Heart left ventricle (tissue), 13 donors: ENCODE data around the gene SSBP2.

Experiments
- POLR2A ChIP-seq, 2 donors: fragments of 450-650 bp; IDR thresholded peaks; one replicate each; pipeline ENCODE4 v1.6.1; 2017; ENCODE audit warnings: antibody characterized with exemption in 2 of 2, mild to moderate bottlenecking in 2 of 2, moderate library complexity in 2 of 2
- TF ChIP-seq, protein P1 (sequence below), 12 donors: fragments of 200-600 bp; sonication (generic) in 4 of 12; IDR thresholded peaks; one replicate each; pipeline versions ENCODE4 v1.5.0 to v1.8.0; 2018 to 2022; ENCODE audit warnings: antibody characterized with exemption in 12 of 12, mild to moderate bottlenecking in 5 of 12
- donor health status: ischemic (EF 13 %, LVEDD 7.1; RV severe dilation, severe dysfunction).
- donor health status: DM: no; HTN: yes; CAD: no.
- donor health status: DM: no; HTN: no; CAD: no.
- donor health status: ischemic (EF 25% LVEDD 6.9; RV normal size, moderate dysfunction).
- donor health status: ischemic (EF 25% LVEDD 5.7; RV mildly dilated, moderate dysfunction).
- donor health status: ischemic (EF 35%, LVEDD 5.7; RV mildly dilated, moderate dysfunction).
- donor health status: nonischemic (EF 11% LVEDD 7.7; RV severe dilation, severe dysfunction).
- donor health status: DM: yes; HTN: yes; CAD: no.
- donor health status: PGD.
- donor health status: ischemic (EF 29% LVEDD 5.4; RV normal size, mild dysfunction).
- donor health status: nonischemic (EF 23%, LVEDD 6.1; RV moderate dilation, normal function).

- TF ChIP-seq POLR2A (IDR thresholded peaks at IDR 0.05), result no peak
- TF ChIP-seq, protein P1, sequence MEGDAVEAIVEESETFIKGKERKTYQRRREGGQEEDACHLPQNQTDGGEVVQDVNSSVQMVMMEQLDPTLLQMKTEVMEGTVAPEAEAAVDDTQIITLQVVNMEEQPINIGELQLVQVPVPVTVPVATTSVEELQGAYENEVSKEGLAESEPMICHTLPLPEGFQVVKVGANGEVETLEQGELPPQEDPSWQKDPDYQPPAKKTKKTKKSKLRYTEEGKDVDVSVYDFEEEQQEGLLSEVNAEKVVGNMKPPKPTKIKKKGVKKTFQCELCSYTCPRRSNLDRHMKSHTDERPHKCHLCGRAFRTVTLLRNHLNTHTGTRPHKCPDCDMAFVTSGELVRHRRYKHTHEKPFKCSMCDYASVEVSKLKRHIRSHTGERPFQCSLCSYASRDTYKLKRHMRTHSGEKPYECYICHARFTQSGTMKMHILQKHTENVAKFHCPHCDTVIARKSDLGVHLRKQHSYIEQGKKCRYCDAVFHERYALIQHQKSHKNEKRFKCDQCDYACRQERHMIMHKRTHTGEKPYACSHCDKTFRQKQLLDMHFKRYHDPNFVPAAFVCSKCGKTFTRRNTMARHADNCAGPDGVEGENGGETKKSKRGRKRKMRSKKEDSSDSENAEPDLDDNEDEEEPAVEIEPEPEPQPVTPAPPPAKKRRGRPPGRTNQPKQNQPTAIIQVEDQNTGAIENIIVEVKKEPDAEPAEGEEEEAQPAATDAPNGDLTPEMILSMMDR (IDR thresholded peaks at IDR 0.05), result no peak
Observed at GRCh38 chr5:81630684-81631083, 120.2 kb downstream of the SSBP2 start.
